Measurements from ENCODE around the gene CHRM4. TPM values are rescaled to one million over a fixed set of nuclear protein-coding genes. Genes with fewer than 3 reads are reported as not detected.

Gene CHRM4
- total RNA-seq, 2 experiments from 2014 or later: not detected

DNA sequence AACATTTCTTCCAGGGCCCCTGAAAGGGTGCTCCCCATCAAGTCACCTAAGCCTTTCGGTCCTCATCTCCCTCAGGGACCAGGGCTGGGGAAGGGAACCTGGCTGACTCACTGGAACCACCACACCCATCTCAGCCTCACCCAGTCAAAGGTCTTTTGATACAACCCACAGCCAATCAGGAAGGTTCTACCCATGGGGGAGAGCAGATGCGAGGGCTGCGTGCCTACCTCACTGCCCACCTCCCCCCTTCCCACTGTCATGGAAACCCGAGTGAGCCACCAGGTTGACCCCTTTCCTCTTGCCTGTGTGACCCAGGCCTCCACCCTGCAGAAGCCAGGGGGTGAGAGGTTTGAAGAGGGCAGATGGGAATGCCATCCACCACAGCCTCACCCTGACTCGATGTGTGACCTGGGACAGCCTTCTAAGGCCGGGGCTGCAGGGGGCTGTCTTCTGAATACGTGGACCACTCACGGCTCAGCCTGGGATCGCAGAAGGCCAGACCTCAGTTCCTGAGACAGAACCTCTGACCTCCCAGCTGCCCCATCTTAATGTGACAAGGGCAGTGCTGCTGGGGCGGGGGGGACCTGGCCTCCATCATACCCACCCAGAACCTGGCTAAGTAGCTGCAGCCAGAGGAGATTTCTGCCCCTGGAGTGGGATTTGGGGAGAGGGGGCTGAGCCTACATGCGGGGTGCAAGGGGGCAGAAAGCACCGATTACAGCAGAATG is 7.4 kb downstream of the CHRM4 start:
- H3K4me3 Mint-ChIP-seq: no peak overlapping the region
- peaks cover 36% of the 10 kb centered on the region for H3K27me3 Mint-ChIP-seq
- no peaks in the 10 kb centered on the region for H3K9me3 Mint-ChIP-seq
- intact Hi-C loops (cut with micrococcal nuclease): no loop called here
- TF ChIP-seq, protein P1, sequence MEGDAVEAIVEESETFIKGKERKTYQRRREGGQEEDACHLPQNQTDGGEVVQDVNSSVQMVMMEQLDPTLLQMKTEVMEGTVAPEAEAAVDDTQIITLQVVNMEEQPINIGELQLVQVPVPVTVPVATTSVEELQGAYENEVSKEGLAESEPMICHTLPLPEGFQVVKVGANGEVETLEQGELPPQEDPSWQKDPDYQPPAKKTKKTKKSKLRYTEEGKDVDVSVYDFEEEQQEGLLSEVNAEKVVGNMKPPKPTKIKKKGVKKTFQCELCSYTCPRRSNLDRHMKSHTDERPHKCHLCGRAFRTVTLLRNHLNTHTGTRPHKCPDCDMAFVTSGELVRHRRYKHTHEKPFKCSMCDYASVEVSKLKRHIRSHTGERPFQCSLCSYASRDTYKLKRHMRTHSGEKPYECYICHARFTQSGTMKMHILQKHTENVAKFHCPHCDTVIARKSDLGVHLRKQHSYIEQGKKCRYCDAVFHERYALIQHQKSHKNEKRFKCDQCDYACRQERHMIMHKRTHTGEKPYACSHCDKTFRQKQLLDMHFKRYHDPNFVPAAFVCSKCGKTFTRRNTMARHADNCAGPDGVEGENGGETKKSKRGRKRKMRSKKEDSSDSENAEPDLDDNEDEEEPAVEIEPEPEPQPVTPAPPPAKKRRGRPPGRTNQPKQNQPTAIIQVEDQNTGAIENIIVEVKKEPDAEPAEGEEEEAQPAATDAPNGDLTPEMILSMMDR (IDR thresholded peaks at IDR 0.05): no peak
- ChIA-PET POLR2A (interaction anchor here (0.7 to 1.1 kb wide), 3 partner anchors 8 to 28 kb away, joined by 3 to 4 read pairs (median 3); no protein-coding TSS in a partner anchor), CTCF (interaction anchor here (0.7 to 1.7 kb wide), 6 partner anchors 8 to 141 kb away, joined by 3 to 6 read pairs (median 3); partner anchors contain the start of gene CHRM4)
- H3K27ac Mint-ChIP-seq: no peak overlapping the region
- peaks cover 23% of the 10 kb centered on the region for H3K4me1 Mint-ChIP-seq (ENCODE audit: low read depth)
- DNase-seq (no peak), ATAC-seq (no peak)
- H3K36me3 Mint-ChIP-seq (ENCODE audit: low read depth): no peaks in the 10 kb centered on the region

DNA sequence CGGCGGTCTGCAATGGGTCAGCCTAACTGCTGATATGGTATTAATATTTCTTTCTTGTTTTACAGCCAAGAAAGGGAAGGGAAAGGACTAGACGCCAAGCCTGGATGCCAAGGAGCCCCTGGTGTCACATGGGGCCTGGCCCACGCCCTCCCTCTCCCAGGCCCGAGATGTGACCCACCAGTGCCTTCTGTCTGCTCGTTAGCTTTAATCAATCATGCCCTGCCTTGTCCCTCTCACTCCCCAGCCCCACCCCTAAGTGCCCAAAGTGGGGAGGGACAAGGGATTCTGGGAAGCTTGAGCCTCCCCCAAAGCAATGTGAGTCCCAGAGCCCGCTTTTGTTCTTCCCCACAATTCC is 8.2 kb downstream of the CHRM4 start:
- DNase-seq (no peak), ATAC-seq (no peak)
- H3K4me1 Mint-ChIP-seq (ENCODE audit: low read depth): peaks cover 21% of the 10 kb centered on the region
- ChIA-PET CTCF (interaction anchor here (1.0 to 1.7 kb wide), 5 partner anchors 8 to 127 kb away, joined by 3 to 6 read pairs (median 3); partner anchors contain the start of gene CHRM4), POLR2A (interaction anchor here (0.9 to 1.1 kb wide), 2 partner anchors 9 to 27 kb away, joined by 3 to 4 read pairs; no protein-coding TSS in a partner anchor)
- TF ChIP-seq, protein P1 (IDR thresholded peaks at IDR 0.05): no peak
- no peaks in the 10 kb centered on the region for H3K9me3 Mint-ChIP-seq
- no peak overlapping the region for H3K27ac Mint-ChIP-seq
- intact Hi-C loops (cut with micrococcal nuclease): no loop called here
- H3K27me3 Mint-ChIP-seq: peaks cover 30% of the 10 kb centered on the region
- no peak overlapping the region for H3K4me3 Mint-ChIP-seq
- no peaks in the 10 kb centered on the region for H3K36me3 Mint-ChIP-seq (ENCODE audit: low read depth)

DNA sequence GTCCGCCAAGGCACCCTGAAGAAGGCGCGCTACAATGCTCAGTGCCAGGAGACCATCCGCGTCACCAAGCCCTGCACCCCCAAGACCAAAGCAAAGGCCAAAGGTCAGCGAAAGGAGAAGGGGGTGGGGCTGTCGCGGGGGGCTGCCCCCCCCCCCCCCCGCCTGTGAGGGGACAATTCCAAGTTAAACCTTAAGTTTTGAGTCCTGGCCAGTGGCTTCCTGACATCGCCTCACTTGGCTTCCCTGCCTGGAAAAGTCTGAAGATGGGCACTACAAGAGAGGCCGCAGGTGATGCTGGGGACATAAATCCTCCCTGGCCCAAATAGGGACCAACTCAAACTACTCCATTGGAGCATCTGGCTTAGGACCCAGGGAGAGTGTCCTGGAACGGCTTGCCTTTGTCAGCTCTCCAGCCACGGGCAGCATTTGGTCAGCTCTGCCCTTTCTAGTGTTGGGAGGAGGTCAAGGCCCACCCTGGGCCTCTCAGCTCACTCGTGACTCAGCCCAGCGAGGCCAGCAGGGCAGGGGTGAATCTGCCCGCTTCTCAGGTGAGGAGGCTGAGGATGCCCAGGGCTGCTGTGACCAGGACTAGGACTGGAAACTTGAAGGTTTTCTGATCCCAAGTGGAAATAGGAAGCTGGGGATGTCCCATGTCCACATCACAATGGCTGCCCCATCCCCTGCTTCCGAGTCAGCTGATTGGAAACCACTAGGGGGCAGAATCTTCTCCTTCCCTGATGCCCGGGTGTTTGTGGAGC is 8.8 kb downstream of the CHRM4 start:
- ChIA-PET POLR2A (interaction anchor here (0.9 to 1.1 kb wide), 2 partner anchors 10 to 26 kb away, joined by 3 to 4 read pairs; no protein-coding TSS in a partner anchor), CTCF (interaction anchor here (1.0 to 1.7 kb wide), 5 partner anchors 9 to 127 kb away, joined by 3 to 6 read pairs (median 3); partner anchors contain the start of gene CHRM4)
- Mint-ChIP-seq H3K9me3 (no peaks in the 10 kb centered on the region), H3K4me1 (ENCODE audit: low read depth) (peaks cover 17% of the 10 kb centered on the region), H3K36me3 (ENCODE audit: low read depth) (peaks cover 4% of the 10 kb centered on the region), H3K27ac (no peak overlapping the region), H3K4me3 (no peak overlapping the region), H3K27me3 (peaks cover 24% of the 10 kb centered on the region)
- intact Hi-C loops (cut with micrococcal nuclease): no loop called here
- TF ChIP-seq, protein P1 (IDR thresholded peaks at IDR 0.05): no peak
- DNase-seq (no peak), ATAC-seq (no peak)

DNA sequence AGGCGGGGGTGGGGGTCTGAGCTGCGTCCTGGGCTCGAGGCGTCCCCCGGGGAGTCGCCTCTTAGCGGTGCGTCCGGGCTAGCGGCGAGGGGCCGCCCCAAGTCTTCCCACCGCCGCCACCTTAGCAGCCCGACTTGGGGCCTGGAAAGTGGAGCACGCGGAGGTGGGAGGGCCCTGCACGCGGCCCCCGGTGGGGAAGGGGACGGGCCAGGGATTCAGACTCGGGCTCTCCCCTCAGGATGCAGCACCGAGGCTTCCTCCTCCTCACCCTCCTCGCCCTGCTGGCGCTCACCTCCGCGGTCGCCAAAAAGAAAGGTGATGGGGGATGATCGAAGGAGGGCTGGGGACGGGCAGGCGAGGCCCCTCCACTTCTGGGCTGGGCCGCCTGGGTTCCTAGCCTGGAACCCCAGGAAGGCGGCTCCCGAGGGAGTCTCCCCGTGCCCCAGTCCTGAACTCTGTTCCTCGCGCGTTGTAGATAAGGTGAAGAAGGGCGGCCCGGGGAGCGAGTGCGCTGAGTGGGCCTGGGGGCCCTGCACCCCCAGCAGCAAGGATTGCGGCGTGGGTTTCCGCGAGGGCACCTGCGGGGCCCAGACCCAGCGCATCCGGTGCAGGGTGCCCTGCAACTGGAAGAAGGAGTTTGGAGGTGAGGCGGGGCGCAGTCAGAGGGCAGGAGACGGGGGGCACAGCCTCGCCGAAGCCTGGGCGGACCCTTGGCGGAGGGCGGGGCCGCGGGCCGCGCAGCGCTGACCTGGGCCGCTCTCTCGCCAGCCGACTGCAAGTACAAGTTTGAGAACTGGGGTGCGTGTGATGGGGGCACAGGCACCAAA is 9.5 kb downstream of the CHRM4 start:
- intact Hi-C loops (cut with micrococcal nuclease): no loop called here
- peaks cover 12% of the 10 kb centered on the region for H3K36me3 Mint-ChIP-seq (ENCODE audit: low read depth)
- TF ChIP-seq, protein P1 (IDR thresholded peaks at IDR 0.05): no peak
- peaks cover 15% of the 10 kb centered on the region for H3K4me1 Mint-ChIP-seq (ENCODE audit: low read depth)
- no peaks in the 10 kb centered on the region for H3K9me3 Mint-ChIP-seq
- H3K4me3 Mint-ChIP-seq: peak overlapping the region; percentile 65
- peaks cover 20% of the 10 kb centered on the region for H3K27me3 Mint-ChIP-seq
- ATAC-seq (peak; percentile 25), DNase-seq (peak; percentile 46)
- H3K27ac Mint-ChIP-seq: peak overlapping the region; percentile 16
- ChIA-PET POLR2A (interaction anchor here (1.4 kb wide), 1 partner anchor 14 kb away, joined by 4 read pairs; no protein-coding TSS in a partner anchor), CTCF (interaction anchor here (1.1 to 1.7 kb wide), 2 partner anchors 8 to 10 kb away, joined by 4 to 6 read pairs; partner anchors contain the start of gene CHRM4)
